ENCODE data around the gene ACIN1. TPM values are rescaled to one million over a fixed set of nuclear protein-coding genes. Genes with fewer than 3 reads are reported as not detected.

Gene ACIN1
- total RNA-seq, 3 donors from 2014 or later (not counting 1 experiment from before 2014, with no cell fraction given) = 321 to 395 (median 347) TPM

DNA sequence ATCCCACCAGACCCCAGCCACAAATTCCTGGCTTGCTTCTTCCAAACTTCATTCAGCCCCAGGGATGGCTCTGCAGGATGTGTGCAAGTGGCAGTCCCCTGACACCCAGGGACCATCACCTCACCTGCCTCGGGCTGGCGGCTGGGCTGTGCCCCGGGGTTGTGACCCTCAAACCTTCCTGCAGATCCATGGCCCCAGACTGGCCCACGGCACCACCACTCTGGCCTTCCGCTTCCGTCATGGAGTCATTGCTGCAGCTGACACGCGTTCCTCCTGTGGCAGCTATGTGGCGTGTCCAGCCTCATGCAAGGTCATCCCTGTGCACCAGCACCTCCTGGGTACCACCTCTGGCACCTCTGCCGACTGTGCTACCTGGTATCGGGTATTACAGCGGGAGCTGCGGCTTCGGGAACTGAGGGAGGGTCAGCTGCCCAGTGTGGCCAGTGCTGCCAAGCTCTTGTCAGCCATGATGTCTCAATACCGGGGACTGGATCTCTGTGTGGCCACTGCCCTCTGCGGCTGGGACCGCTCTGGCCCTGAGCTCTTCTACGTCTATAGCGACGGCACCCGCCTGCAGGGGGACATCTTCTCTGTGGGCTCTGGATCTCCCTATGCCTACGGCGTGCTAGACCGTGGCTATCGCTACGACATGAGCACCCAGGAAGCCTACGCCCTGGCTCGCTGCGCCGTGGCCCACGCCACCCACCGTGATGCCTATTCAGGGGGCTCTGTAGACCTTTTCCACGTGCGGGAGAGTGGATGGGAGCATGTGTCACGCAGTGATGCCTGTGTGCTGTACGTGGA, 52.6 kb downstream of the ACIN1 start, which contains the start of gene PSMB11:
TSS of gene PSMB11 (plus strand) at position 51 of the 804 bp plus-strand sequence. CDS start at position 65, 14 bp downstream.
- no peak within 1 kb of the TSS for H3K4me3 Mint-ChIP-seq
- Histone ChIP-seq H3K27me3 (ENCODE audit: control insufficient read depth, insufficient read depth, low read length) (no peaks in the 10 kb centered on the region), H3K4me3 (ENCODE audit: low read length) (no peak within 1 kb of the TSS), H3K36me3 (ENCODE audit: control insufficient read depth, insufficient read depth, low read length) (no peaks in the 10 kb centered on the region), H3K4me1 (ENCODE audit: control insufficient read depth, insufficient read depth, low read length) (no peaks in the 10 kb centered on the region), H3K9me3 (ENCODE audit: control insufficient read depth, insufficient read depth, low read length) (no peaks in the 10 kb centered on the region), H3K27ac (ENCODE audit: low read length) (no peak within 1 kb of the TSS)
- DNase-seq (no peak), ATAC-seq (peak in 1 of 3 donors; percentile 14)
- H3K27ac Mint-ChIP-seq = no peak within 1 kb of the TSS
- no peaks in the 10 kb centered on the region for H3K36me3 Mint-ChIP-seq
- 92% methylated on average over 36 of the region's 36 CpGs for WGBS (ENCODE audit: insufficient coverage)
- H3K9me3 Mint-ChIP-seq = no peaks in the 10 kb centered on the region
- intact Hi-C loops (cut with micrococcal nuclease) = no loop called here
- H3K4me1 Mint-ChIP-seq = peaks cover 0 to 4% of the 10 kb centered on the region in 2 donors
- H3K27me3 Mint-ChIP-seq (ENCODE audit: low read depth in 2 of 2) = peaks cover 0 to 2% of the 10 kb centered on the region in 2 donors
- TF ChIP-seq, protein P1, sequence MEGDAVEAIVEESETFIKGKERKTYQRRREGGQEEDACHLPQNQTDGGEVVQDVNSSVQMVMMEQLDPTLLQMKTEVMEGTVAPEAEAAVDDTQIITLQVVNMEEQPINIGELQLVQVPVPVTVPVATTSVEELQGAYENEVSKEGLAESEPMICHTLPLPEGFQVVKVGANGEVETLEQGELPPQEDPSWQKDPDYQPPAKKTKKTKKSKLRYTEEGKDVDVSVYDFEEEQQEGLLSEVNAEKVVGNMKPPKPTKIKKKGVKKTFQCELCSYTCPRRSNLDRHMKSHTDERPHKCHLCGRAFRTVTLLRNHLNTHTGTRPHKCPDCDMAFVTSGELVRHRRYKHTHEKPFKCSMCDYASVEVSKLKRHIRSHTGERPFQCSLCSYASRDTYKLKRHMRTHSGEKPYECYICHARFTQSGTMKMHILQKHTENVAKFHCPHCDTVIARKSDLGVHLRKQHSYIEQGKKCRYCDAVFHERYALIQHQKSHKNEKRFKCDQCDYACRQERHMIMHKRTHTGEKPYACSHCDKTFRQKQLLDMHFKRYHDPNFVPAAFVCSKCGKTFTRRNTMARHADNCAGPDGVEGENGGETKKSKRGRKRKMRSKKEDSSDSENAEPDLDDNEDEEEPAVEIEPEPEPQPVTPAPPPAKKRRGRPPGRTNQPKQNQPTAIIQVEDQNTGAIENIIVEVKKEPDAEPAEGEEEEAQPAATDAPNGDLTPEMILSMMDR (IDR thresholded peaks at IDR 0.05) = no peak

DNA sequence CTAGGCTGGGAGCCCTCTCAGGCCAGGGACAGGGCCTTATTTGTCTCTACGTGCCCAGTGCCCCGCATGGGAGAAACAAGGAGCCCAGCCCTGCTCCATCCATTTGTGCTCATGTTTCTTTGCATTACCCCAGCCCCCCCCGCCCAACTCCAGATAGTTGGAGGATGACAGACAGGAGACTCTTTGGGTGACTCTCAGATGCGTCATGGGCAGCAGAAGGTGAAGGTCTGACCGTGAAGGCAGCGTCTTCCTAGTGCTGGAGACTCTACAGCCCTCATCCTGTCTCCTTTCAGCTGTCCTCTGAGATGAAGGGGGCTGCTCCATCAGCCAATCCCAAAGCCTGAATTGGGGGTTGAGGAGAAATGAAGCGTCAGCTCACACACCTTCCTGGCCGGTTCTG, 53.2 kb downstream of the ACIN1 start:
- Histone ChIP-seq H3K4me1 (ENCODE audit: control insufficient read depth, insufficient read depth, low read length) (no peaks in the 10 kb centered on the region), H3K27me3 (ENCODE audit: control insufficient read depth, insufficient read depth, low read length) (no peaks in the 10 kb centered on the region), H3K36me3 (ENCODE audit: control insufficient read depth, insufficient read depth, low read length) (no peaks in the 10 kb centered on the region), H3K9me3 (ENCODE audit: control insufficient read depth, insufficient read depth, low read length) (no peaks in the 10 kb centered on the region), H3K4me3 (ENCODE audit: low read length) (no peak overlapping the region), H3K27ac (ENCODE audit: low read length) (no peak overlapping the region)
- Mint-ChIP-seq H3K4me1 (no peaks in the 10 kb centered on the region), H3K4me3 (no peak overlapping the region), H3K27me3 (ENCODE audit: low read depth in 2 of 2) (no peaks in the 10 kb centered on the region), H3K9me3 (no peaks in the 10 kb centered on the region), H3K36me3 (no peaks in the 10 kb centered on the region), H3K27ac (no peak overlapping the region)
- DNase-seq = no peak
- intact Hi-C loops (cut with micrococcal nuclease) = no loop called here
- no peak for ATAC-seq
- TF ChIP-seq, protein P1 (IDR thresholded peaks at IDR 0.05) = no peak
- 88% methylated on average over 7 of the region's 8 CpGs for WGBS (ENCODE audit: insufficient coverage)

DNA sequence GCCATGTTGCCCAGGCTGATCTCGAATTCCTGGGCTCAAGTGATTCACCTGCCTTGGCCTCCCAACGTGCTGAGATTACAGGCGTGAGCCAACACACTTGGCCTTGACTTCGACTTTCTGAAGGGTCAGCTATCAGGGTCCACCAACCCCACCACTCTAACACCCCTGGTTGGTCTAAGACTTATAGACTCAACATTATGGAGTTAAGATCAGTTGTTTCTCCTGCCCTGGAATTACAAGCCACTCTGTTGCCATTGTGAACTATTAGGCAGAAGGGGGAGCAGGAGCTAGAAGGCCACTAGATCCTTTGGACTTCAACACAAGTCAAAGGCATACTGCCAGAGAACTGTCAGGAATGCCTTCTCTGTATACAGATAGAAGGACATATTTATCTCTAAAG, 54.8 kb downstream of the ACIN1 start:
- Histone ChIP-seq H3K4me1 (ENCODE audit: control insufficient read depth, insufficient read depth, low read length) (no peaks in the 10 kb centered on the region), H3K4me3 (ENCODE audit: low read length) (no peak overlapping the region), H3K27ac (ENCODE audit: low read length) (no peak overlapping the region), H3K9me3 (ENCODE audit: control insufficient read depth, insufficient read depth, low read length) (no peaks in the 10 kb centered on the region), H3K27me3 (ENCODE audit: control insufficient read depth, insufficient read depth, low read length) (no peaks in the 10 kb centered on the region), H3K36me3 (ENCODE audit: control insufficient read depth, insufficient read depth, low read length) (no peaks in the 10 kb centered on the region)
- no peak for DNase-seq
- no peak overlapping the region for H3K27ac Mint-ChIP-seq
- no peaks in the 10 kb centered on the region for H3K36me3 Mint-ChIP-seq
- H3K9me3 Mint-ChIP-seq = no peaks in the 10 kb centered on the region
- ATAC-seq = no peak
- intact Hi-C loops (cut with micrococcal nuclease) = no loop called here
- no peak overlapping the region for H3K4me3 Mint-ChIP-seq
- H3K4me1 Mint-ChIP-seq = peaks cover 4 to 5% of the 10 kb centered on the region in 2 donors
- H3K27me3 Mint-ChIP-seq (ENCODE audit: low read depth in 2 of 2) = no peaks in the 10 kb centered on the region
- TF ChIP-seq, protein P1 (IDR thresholded peaks at IDR 0.05) = no peak
- WGBS (ENCODE audit: insufficient coverage) = 93% methylated on average over 3 of the region's 4 CpGs
